ENCODE data around the gene EVI5.

The EVI5 gene

DNA sequence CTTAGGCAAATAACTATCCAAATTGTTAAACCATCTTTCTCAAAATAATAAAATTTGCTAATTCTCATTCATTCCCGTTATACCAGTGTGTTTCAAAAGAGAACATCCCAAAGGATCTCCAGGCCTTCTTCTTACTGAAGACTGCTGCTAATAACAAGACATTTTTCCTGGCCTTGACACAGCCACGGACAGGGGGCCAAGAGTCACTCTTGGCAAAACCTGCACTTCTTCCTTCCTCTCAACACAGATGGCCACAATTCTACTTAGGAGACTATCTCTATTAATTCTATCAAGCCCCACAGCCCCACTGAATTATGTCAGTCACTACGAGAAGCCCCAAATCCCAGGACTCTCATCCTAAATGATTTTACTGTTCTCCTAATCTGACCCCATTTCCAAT lies 86.0 kb downstream of the EVI5 start:
- H3K36me3 ChIP-seq (replicated peaks; ENCODE audit: low read depth, low read length) = no peaks in the 10 kb centered on the region
- H3K79me2 ChIP-seq (ENCODE audit: low read length) = no peaks in the 10 kb centered on the region
- TF ChIP-seq, protein P1, sequence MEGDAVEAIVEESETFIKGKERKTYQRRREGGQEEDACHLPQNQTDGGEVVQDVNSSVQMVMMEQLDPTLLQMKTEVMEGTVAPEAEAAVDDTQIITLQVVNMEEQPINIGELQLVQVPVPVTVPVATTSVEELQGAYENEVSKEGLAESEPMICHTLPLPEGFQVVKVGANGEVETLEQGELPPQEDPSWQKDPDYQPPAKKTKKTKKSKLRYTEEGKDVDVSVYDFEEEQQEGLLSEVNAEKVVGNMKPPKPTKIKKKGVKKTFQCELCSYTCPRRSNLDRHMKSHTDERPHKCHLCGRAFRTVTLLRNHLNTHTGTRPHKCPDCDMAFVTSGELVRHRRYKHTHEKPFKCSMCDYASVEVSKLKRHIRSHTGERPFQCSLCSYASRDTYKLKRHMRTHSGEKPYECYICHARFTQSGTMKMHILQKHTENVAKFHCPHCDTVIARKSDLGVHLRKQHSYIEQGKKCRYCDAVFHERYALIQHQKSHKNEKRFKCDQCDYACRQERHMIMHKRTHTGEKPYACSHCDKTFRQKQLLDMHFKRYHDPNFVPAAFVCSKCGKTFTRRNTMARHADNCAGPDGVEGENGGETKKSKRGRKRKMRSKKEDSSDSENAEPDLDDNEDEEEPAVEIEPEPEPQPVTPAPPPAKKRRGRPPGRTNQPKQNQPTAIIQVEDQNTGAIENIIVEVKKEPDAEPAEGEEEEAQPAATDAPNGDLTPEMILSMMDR (IDR thresholded peaks at IDR 0.05; ENCODE audit: low read depth, low read length) = no peak
- TF ChIP-seq EZH2phosphoT487 (IDR thresholded peaks at IDR 0.05; ENCODE audit: low read depth) = no peak
- no peak overlapping the region for H3K4me2 ChIP-seq (ENCODE audit: low read length)
- H3K9ac ChIP-seq (ENCODE audit: low read length) = no peak overlapping the region
- no peaks in the 10 kb centered on the region for H3K9me3 ChIP-seq (ENCODE audit: insufficient read depth, low read length)
- H2AFZ ChIP-seq (ENCODE audit: low read depth, low read length) = no peak overlapping the region
- no peak overlapping the region for H3K4me3 ChIP-seq (ENCODE audit: low read length)
- H3K4me1 ChIP-seq (ENCODE audit: low read length) = no peaks in the 10 kb centered on the region
- no peaks in the 10 kb centered on the region for H4K20me1 ChIP-seq (ENCODE audit: insufficient read depth, low read length)
- no peak overlapping the region for H3K27ac ChIP-seq (ENCODE audit: low read length)
- H3K27me3 ChIP-seq (ENCODE audit: low read depth, low read length) = no peaks in the 10 kb centered on the region

DNA sequence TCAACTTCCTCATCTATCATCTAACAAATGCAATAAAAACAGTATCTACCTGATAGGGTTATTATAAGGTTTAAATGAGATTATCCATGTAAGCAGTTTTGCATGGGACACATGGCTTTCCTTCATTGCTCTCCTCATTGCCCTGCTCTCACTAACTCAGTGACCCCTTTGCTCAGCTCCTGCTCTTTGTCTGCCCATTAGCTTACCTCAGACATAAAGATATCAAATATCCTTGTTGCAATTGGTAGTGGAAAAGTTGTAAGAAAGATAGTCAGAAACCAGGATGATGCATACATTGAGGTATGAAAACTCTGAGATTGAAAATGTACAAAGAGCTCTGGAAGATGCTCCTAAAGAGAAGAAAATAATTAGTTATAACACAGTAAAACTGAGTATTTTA lies 89.8 kb downstream of the EVI5 start:
- Histone ChIP-seq H4K20me1 (ENCODE audit: insufficient read depth, low read length) (no peaks in the 10 kb centered on the region; the same call in 1 of the 2 replicates), H3K27ac (ENCODE audit: low read length) (no peak overlapping the region), H3K36me3 (replicated peaks; ENCODE audit: low read depth, low read length) (no peaks in the 10 kb centered on the region), H3K79me2 (ENCODE audit: low read length) (no peaks in the 10 kb centered on the region), H3K4me2 (ENCODE audit: low read length) (no peak overlapping the region), H3K27me3 (ENCODE audit: low read depth, low read length) (no peaks in the 10 kb centered on the region), H3K4me1 (ENCODE audit: low read length) (peaks cover 10% of the 10 kb centered on the region), H3K9ac (ENCODE audit: low read length) (no peak overlapping the region), H3K9me3 (ENCODE audit: insufficient read depth, low read length) (no peaks in the 10 kb centered on the region), H2AFZ (ENCODE audit: low read depth, low read length) (no peak overlapping the region), H3K4me3 (ENCODE audit: low read length) (no peak overlapping the region)
- TF ChIP-seq EZH2phosphoT487 (IDR thresholded peaks at IDR 0.05; ENCODE audit: low read depth) = no peak
- TF ChIP-seq, protein P1 (IDR thresholded peaks at IDR 0.05; ENCODE audit: low read depth, low read length) = no peak

DNA sequence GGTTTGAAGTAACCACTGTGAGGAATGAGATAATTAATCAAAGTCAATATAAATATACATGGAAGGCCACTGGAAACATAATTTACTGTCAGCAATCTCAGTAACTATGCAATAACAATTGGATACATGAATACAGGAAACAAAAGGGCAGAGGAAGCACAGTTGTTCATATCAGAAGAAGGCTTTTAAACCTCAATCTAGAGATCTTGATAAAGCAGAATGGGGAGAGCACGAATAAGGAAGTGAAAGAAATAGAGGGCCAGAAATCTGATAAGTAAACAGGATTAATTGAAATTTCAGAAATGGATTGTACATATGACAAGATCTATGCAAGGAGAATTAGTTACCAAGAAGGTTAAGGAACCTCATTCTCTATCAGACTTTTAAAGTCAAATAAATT lies 93.0 kb downstream of the EVI5 start:
- Histone ChIP-seq H2AFZ (ENCODE audit: low read depth, low read length) (no peak overlapping the region), H3K36me3 (replicated peaks; ENCODE audit: low read depth, low read length) (no peaks in the 10 kb centered on the region), H3K4me2 (ENCODE audit: low read length) (no peak overlapping the region), H3K27ac (ENCODE audit: low read length) (no peak overlapping the region), H3K79me2 (ENCODE audit: low read length) (no peaks in the 10 kb centered on the region), H3K4me1 (ENCODE audit: low read length) (peaks cover 10% of the 10 kb centered on the region), H3K9ac (ENCODE audit: low read length) (no peak overlapping the region), H4K20me1 (ENCODE audit: insufficient read depth, low read length) (no peaks in the 10 kb centered on the region; the same call in 1 of the 2 replicates), H3K9me3 (ENCODE audit: insufficient read depth, low read length) (no peaks in the 10 kb centered on the region), H3K4me3 (ENCODE audit: low read length) (no peak overlapping the region), H3K27me3 (ENCODE audit: low read depth, low read length) (no peaks in the 10 kb centered on the region)
- no peak for TF ChIP-seq EZH2phosphoT487 (IDR thresholded peaks at IDR 0.05; ENCODE audit: low read depth)
- TF ChIP-seq, protein P1 (IDR thresholded peaks at IDR 0.05; ENCODE audit: low read depth, low read length) = no peak

DNA sequence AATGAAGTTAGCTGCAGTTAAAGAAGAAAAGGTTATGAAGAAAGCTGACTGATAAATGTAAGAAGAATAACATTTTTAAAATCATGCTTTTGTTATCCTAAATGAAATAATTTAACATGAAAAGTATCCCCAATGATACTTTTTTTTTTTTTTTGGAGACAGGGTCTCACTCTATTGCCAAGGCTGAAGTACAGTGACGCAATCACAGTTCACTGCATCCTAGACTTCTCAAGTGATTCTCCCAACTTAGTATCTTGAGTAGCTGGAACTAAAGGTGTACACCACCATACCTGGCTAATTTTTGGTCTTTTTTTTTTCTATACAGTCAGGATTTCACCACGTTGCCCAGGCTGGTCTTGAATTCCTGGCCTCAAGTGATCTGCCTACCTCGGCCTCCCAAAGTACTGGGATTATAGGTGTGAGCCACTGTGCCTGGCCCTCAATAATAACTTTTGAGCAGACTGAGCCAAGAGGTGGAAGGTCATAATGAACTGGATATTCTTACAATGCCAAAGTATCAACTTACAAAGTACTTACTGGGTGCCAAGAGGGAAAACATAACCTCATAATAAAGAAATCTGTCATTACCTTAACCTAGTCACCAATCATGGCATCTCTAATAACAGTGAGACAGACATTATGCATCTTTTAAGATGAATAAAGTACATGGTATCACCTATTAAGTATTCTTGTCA lies 94.5 kb downstream of the EVI5 start:
- TF ChIP-seq, protein P1 (IDR thresholded peaks at IDR 0.05; ENCODE audit: low read depth, low read length) = no peak
- no peak for TF ChIP-seq EZH2phosphoT487 (IDR thresholded peaks at IDR 0.05; ENCODE audit: low read depth)
- H3K79me2 ChIP-seq (ENCODE audit: low read length) = no peaks in the 10 kb centered on the region
- H2AFZ ChIP-seq (ENCODE audit: low read depth, low read length) = no peak overlapping the region
- no peak overlapping the region for H3K9ac ChIP-seq (ENCODE audit: low read length)
- H3K27ac ChIP-seq (ENCODE audit: low read length) = no peak overlapping the region
- no peak overlapping the region for H3K4me2 ChIP-seq (ENCODE audit: low read length)
- no peaks in the 10 kb centered on the region for H3K27me3 ChIP-seq (ENCODE audit: low read depth, low read length)
- no peaks in the 10 kb centered on the region for H3K36me3 ChIP-seq (replicated peaks; ENCODE audit: low read depth, low read length)
- no peaks in the 10 kb centered on the region for H3K9me3 ChIP-seq (ENCODE audit: insufficient read depth, low read length)
- H4K20me1 ChIP-seq (ENCODE audit: insufficient read depth, low read length) = no peaks in the 10 kb centered on the region; the same call in 1 of the 2 replicates
- H3K4me3 ChIP-seq (ENCODE audit: low read length) = no peak overlapping the region
- peaks cover 10% of the 10 kb centered on the region for H3K4me1 ChIP-seq (ENCODE audit: low read length)

Measured in OCI-LY3 (cell line).